Measurements from ENCODE around the gene PLEKHA6. TPM values are rescaled to one million over a fixed set of nuclear protein-coding genes. Genes with fewer than 3 reads are reported as not detected.

Gene PLEKHA6
- total RNA-seq, 1 experiment from 2014 or later: 5.5 TPM

DNA sequence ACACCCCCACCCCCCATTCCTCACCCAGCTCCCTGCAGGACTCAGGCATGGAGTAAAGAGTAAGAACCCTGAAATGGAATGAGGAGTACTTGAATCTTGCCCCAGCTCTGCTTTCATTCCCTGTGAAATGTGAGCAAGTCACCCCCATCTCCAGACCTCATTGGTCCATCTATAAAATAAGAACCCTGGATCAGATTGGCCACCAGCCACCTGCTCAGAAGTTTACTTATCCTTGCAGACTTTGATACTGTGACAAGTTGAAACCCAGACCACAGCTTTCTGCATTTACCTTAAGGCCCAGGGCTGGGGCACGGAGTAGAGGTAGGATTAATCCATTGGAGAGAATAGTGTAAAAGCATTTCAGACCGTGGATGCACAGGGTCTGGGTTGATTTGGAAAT is 165.6 kb downstream of the PLEKHA6 start:
- ATAC-seq: no peak
- Histone ChIP-seq H3K36me3 (ENCODE audit: control insufficient read depth, insufficient read depth, low read length) (no peaks in the 10 kb centered on the region), H3K4me1 (ENCODE audit: control insufficient read depth, insufficient read depth, low read length) (no peaks in the 10 kb centered on the region), H3K4me3 (ENCODE audit: low read depth in 2 of 2, low read length in 2 of 2) (no peak overlapping the region), H3K9me3 (ENCODE audit: control insufficient read depth, insufficient read depth, low read depth, low read length) (no peaks in the 10 kb centered on the region), H3K27ac (ENCODE audit: low read length) (no peak overlapping the region), H3K27me3 (ENCODE audit: control insufficient read depth, insufficient read depth, low read length) (peaks cover 10% of the 10 kb centered on the region)
- intact Hi-C loops (cut with micrococcal nuclease; ENCODE audit: unreplicated experiment): no loop called here
- in situ Hi-C loops (cut with HindIII; ENCODE audit: low pct_unique_long_range_greater_than_20kb, low sequenced_read_pairs): no loop called here
- POLR2A ChIA-PET: no interaction called here
- BruUV-seq (replicated peaks): no TSS peak
- no peak for TF ChIP-seq SIN3A (IDR thresholded peaks at IDR 0.05; ENCODE audit: borderline replicate concordance, insufficient read depth, low read depth, low read length)
- no peak for DNase-seq (ENCODE audit: low read depth, low spot score)
- CTCF ChIA-PET: interaction anchor here (0.7 kb wide), 1 partner anchor 492 kb away, joined by 3 read pairs; no protein-coding TSS in a partner anchor

DNA sequence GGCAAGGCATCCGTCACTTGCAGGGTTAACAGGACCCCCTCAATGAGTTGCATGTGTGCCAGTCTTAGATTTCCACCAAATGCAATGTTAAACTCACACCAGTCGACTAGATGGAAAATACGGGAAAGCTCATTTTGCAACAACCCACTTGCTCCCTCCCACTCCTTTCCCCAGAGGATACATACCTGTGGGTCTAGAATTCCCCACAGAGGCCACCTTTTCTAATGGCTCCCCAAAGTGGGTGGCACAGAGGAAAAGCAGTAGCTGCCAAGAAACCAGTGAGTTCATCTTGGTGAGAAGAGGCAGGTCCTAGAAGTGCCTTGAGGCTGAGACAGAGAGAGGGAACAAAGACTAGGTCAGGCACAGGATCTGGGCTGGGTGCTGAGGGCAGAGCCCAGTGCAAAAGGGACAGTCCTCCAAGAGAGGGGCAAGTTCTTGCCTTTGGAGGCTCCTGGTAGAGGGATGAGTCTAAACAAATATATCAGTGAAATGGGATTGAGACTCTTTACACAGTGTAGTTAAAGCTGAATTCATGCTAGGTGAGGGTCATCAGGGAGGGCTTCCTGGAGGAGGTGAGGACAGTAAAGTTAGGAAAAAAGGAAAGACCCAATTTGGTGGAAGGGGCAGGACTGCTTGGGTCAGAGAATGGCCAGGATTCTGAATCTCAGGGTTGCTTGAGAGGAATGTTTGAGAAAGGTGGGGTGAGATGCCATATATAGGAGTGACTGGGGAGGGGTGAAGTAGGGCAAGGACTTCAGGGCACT is 167.0 kb downstream of the PLEKHA6 start:
- no peak overlapping the region for H3K27ac ChIP-seq (ENCODE audit: low read length)
- TF ChIP-seq TCF7L2 (IDR thresholded peaks at IDR 0.05; ENCODE audit: low read depth, low read length) (no peak), POLR2AphosphoS5 (IDR thresholded peaks at IDR 0.05; ENCODE audit: low read depth, low read length) (no peak), SIN3A (IDR thresholded peaks at IDR 0.05; ENCODE audit: borderline replicate concordance, insufficient read depth, low read depth, low read length) (no peak)
- TF ChIP-seq, protein P1, sequence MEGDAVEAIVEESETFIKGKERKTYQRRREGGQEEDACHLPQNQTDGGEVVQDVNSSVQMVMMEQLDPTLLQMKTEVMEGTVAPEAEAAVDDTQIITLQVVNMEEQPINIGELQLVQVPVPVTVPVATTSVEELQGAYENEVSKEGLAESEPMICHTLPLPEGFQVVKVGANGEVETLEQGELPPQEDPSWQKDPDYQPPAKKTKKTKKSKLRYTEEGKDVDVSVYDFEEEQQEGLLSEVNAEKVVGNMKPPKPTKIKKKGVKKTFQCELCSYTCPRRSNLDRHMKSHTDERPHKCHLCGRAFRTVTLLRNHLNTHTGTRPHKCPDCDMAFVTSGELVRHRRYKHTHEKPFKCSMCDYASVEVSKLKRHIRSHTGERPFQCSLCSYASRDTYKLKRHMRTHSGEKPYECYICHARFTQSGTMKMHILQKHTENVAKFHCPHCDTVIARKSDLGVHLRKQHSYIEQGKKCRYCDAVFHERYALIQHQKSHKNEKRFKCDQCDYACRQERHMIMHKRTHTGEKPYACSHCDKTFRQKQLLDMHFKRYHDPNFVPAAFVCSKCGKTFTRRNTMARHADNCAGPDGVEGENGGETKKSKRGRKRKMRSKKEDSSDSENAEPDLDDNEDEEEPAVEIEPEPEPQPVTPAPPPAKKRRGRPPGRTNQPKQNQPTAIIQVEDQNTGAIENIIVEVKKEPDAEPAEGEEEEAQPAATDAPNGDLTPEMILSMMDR (IDR thresholded peaks at IDR 0.05): no peak
- TF ChIP-seq, protein P2, sequence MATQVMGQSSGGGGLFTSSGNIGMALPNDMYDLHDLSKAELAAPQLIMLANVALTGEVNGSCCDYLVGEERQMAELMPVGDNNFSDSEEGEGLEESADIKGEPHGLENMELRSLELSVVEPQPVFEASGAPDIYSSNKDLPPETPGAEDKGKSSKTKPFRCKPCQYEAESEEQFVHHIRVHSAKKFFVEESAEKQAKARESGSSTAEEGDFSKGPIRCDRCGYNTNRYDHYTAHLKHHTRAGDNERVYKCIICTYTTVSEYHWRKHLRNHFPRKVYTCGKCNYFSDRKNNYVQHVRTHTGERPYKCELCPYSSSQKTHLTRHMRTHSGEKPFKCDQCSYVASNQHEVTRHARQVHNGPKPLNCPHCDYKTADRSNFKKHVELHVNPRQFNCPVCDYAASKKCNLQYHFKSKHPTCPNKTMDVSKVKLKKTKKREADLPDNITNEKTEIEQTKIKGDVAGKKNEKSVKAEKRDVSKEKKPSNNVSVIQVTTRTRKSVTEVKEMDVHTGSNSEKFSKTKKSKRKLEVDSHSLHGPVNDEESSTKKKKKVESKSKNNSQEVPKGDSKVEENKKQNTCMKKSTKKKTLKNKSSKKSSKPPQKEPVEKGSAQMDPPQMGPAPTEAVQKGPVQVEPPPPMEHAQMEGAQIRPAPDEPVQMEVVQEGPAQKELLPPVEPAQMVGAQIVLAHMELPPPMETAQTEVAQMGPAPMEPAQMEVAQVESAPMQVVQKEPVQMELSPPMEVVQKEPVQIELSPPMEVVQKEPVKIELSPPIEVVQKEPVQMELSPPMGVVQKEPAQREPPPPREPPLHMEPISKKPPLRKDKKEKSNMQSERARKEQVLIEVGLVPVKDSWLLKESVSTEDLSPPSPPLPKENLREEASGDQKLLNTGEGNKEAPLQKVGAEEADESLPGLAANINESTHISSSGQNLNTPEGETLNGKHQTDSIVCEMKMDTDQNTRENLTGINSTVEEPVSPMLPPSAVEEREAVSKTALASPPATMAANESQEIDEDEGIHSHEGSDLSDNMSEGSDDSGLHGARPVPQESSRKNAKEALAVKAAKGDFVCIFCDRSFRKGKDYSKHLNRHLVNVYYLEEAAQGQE (IDR thresholded peaks at IDR 0.05; ENCODE audit: insufficient read depth in 1 of 2, low read depth in 2 of 2, low read length in 1 of 2): no peak
- DNase-seq (ENCODE audit: low read depth, low spot score) (no peak), ATAC-seq (no peak)
- intact Hi-C loops (cut with micrococcal nuclease; ENCODE audit: unreplicated experiment) (no loop called here), in situ Hi-C loops (cut with HindIII; ENCODE audit: low pct_unique_long_range_greater_than_20kb, low sequenced_read_pairs) (no loop called here)
- H3K4me3 ChIP-seq (ENCODE audit: low read depth in 2 of 2, low read length in 2 of 2): no peak overlapping the region
- BruUV-seq (replicated peaks): no TSS peak
- ChIA-PET POLR2A (no interaction called here), CTCF (no interaction called here)
- no peaks in the 10 kb centered on the region for H3K4me1 ChIP-seq (ENCODE audit: control insufficient read depth, insufficient read depth, low read length)
- H3K36me3 ChIP-seq (ENCODE audit: control insufficient read depth, insufficient read depth, low read length): no peaks in the 10 kb centered on the region
- H3K9me3 ChIP-seq (ENCODE audit: control insufficient read depth, insufficient read depth, low read depth, low read length): no peaks in the 10 kb centered on the region
- H3K27me3 ChIP-seq (ENCODE audit: control insufficient read depth, insufficient read depth, low read length): peaks cover 13% of the 10 kb centered on the region

DNA sequence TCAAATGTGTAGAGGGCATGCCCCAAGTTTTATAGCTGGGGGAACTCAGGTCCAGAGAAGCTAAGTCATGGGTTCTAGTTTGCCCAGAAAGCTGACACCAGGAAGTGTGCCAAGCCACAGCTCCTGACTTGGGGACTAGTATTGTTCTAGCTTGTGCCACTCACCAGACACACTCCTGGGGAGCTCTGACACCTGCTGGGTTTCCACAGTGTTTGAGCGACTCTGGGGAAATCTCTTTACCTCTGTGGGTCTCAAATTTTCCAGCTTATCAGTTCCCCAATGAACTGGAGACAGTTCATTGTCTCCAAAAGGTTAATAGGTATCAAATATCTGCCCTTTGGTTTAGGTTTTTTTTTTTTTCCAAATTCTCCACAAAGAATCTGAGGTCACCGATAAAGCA is 167.7 kb downstream of the PLEKHA6 start:
- no peak overlapping the region for H3K27ac ChIP-seq (ENCODE audit: low read length)
- no peaks in the 10 kb centered on the region for H3K9me3 ChIP-seq (ENCODE audit: control insufficient read depth, insufficient read depth, low read depth, low read length)
- no peak for DNase-seq (ENCODE audit: low read depth, low spot score)
- no peak for ATAC-seq
- H3K4me1 ChIP-seq (ENCODE audit: control insufficient read depth, insufficient read depth, low read length): no peaks in the 10 kb centered on the region
- intact Hi-C loops (cut with micrococcal nuclease; ENCODE audit: unreplicated experiment): no loop called here
- TF ChIP-seq, protein P1 (IDR thresholded peaks at IDR 0.05): no peak
- TF ChIP-seq SIN3A (IDR thresholded peaks at IDR 0.05; ENCODE audit: borderline replicate concordance, insufficient read depth, low read depth, low read length): no peak
- no peak for TF ChIP-seq POLR2AphosphoS5 (IDR thresholded peaks at IDR 0.05; ENCODE audit: low read depth, low read length)
- TF ChIP-seq TCF7L2 (IDR thresholded peaks at IDR 0.05; ENCODE audit: low read depth, low read length): no peak
- TF ChIP-seq, protein P2 (IDR thresholded peaks at IDR 0.05; ENCODE audit: insufficient read depth in 1 of 2, low read depth in 2 of 2, low read length in 1 of 2): no peak
- H3K27me3 ChIP-seq (ENCODE audit: control insufficient read depth, insufficient read depth, low read length): peaks cover 17% of the 10 kb centered on the region
- H3K36me3 ChIP-seq (ENCODE audit: control insufficient read depth, insufficient read depth, low read length): no peaks in the 10 kb centered on the region
- ChIA-PET POLR2A (no interaction called here), CTCF (no interaction called here)
- BruUV-seq (replicated peaks): no TSS peak
- H3K4me3 ChIP-seq (ENCODE audit: low read depth in 2 of 2, low read length in 2 of 2): no peak overlapping the region
- in situ Hi-C loops (cut with HindIII; ENCODE audit: low pct_unique_long_range_greater_than_20kb, low sequenced_read_pairs): no loop called here

Data from Panc1 (cell line).